Effector memory CD4-positive, alpha-beta T cell (primary cell): ENCODE measurements around the gene CDH9.

Experiments used
- DNase-seq, 3 donors: peaks; one replicate each; pipeline ENCODE4 v3.0.0-alpha.2; 2020
- H3K27ac ChIP-seq: 2 replicates; pipeline ENCODE4 v1.7.0; 2013; ENCODE audit warnings: mild to moderate bottlenecking, low read length, moderate library complexity; ENCODE audit not compliant: insufficient read depth, poor library complexity, severe bottlenecking
- H3K27me3 ChIP-seq: replicated peaks from 2 replicates; pipeline ENCODE4 v1.7.0; 2013; ENCODE audit warnings: mild to moderate bottlenecking, low read length; ENCODE audit not compliant: insufficient read depth, control insufficient read depth, poor library complexity, severe bottlenecking
- H3K36me3 ChIP-seq: 2 replicates; pipeline ENCODE4 v1.7.0; 2013; ENCODE audit warnings: mild to moderate bottlenecking, low read length, moderate library complexity; ENCODE audit not compliant: control insufficient read depth, insufficient read depth
- H3K4me1 ChIP-seq: 2 replicates; pipeline ENCODE4 v1.7.0; 2013; ENCODE audit warnings: low read length, mild to moderate bottlenecking; ENCODE audit not compliant: control insufficient read depth, insufficient read depth, poor library complexity, severe bottlenecking
- H3K4me3 ChIP-seq: 2 replicates; pipeline ENCODE4 v1.7.0; 2013; ENCODE audit warnings: low read length, low read depth, mild to moderate bottlenecking; ENCODE audit not compliant: insufficient read depth, poor library complexity, severe bottlenecking
- H3K9me3 ChIP-seq: 2 replicates; pipeline ENCODE4 v1.7.0; 2013; ENCODE audit warnings: mild to moderate bottlenecking, low read length, moderate library complexity; ENCODE audit not compliant: control insufficient read depth

Gene CDH9

DNA sequence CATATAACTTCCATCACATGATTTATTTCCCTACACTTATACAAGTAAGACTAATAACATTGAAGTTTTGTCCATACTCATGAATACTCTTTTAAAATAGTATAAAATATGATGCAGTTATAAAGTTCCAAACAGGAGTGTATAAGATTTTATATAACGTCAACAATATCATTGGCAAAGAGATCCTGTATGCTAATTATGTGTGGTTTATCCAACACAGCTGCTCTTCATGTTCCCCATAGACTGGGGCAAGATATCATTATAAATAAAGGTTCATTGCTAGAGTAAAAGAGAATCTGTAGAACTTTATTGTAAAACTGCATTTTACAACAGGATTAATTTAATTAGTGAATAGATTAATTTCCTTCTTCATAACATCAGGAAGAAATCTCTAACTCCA, 16.9 kb downstream of the CDH9 start:
- H3K27ac ChIP-seq, result no peak overlapping the region
- no peaks in the 10 kb centered on the region for H3K27me3 ChIP-seq
- no peak for DNase-seq
- H3K9me3 ChIP-seq, result no peaks in the 10 kb centered on the region
- no peak overlapping the region for H3K4me3 ChIP-seq
- H3K36me3 ChIP-seq, result no peaks in the 10 kb centered on the region
- H3K4me1 ChIP-seq, result no peaks in the 10 kb centered on the region

DNA sequence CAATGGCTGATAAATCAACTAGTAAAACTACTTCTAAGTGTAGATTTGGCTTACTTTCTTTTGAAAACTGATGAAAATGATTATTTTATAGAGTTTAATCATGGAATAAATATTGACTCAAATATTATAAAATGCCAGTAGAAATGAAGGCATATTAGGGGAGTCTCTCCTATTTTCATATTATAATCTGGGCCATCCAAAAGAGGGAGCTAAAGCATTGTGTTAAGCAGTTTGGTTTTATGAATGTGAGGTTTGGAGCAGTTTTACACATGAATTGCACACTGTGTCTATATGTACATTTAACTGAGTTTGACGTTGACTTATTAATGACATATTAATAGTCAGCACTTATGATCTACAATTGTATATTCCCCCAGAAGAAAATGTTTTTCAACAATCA, 17.4 kb downstream of the CDH9 start:
- H3K27me3 ChIP-seq, result no peaks in the 10 kb centered on the region
- no peaks in the 10 kb centered on the region for H3K4me1 ChIP-seq
- no peaks in the 10 kb centered on the region for H3K9me3 ChIP-seq
- H3K36me3 ChIP-seq, result no peaks in the 10 kb centered on the region
- no peak for DNase-seq
- H3K27ac ChIP-seq, result no peak overlapping the region
- H3K4me3 ChIP-seq, result no peak overlapping the region

DNA sequence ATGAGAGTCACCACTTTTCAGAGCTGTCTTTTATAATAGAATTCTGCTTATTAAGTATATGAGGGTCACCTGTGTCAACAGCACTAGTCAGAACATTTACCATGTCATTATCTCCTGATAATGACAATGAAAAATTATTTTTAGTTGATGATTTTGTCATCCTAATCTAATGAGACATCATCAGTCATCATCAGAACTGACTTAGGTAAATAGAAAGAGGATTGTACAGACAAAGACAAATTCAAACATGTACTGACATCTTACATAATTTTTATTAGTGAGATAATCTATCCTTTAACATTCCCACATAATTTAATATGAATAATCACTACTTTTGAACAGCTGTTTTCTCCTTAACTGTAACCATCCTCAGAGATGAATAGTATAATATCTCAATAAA, 22.6 kb downstream of the CDH9 start:
- DNase-seq, result no peak

DNA sequence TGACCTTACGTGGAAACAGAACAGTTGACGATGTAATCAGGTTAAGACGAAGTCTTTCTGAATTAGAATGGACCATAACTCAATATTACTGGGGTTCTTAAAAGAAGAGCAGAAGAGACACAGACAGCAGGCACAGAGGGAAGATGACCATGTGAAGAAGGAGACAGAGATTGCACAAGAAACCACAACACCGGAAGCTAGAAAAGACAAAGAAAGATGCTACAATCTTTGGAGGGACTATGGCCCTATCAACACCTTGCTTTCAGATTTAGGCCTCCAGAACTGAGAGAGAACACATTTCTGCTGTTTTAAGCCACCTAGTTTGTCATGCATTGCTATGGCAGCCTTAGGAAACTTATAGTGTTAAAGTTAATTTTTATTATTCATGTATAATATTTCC, 27.1 kb downstream of the CDH9 start:
- Histone ChIP-seq H3K4me3 (no peak overlapping the region), H3K27me3 (no peaks in the 10 kb centered on the region)

More for the DNA sequence above, 22.6 kb downstream of the CDH9 start:
- no peak overlapping the region for H3K27ac ChIP-seq
- H3K9me3 ChIP-seq, result no peaks in the 10 kb centered on the region
- H3K36me3 ChIP-seq, result no peaks in the 10 kb centered on the region
- no peaks in the 10 kb centered on the region for H3K27me3 ChIP-seq
- H3K4me3 ChIP-seq, result no peak overlapping the region
- no peaks in the 10 kb centered on the region for H3K4me1 ChIP-seq

DNA sequence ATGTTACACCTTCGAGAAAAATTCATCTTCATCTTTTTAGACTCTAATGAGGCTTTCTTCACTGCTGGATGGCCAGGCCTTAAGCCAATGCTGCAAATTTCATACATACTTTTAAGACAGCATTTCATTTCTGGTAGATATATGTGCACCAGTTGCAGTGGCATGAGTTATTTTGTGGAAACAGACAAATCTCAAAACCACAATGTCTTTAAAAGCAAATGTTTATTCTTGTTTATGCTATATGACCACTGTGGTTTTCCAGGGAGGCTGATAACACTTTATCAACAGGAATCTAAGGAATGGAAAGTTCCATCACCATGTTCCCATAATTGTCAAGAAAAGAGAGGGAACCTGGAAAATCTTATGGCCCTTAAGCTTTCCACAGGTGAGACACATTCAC, 27.7 kb downstream of the CDH9 start:
- Histone ChIP-seq H3K4me1 (no peaks in the 10 kb centered on the region), H3K4me3 (no peak overlapping the region), H3K27ac (no peak overlapping the region), H3K9me3 (no peaks in the 10 kb centered on the region), H3K36me3 (no peaks in the 10 kb centered on the region), H3K27me3 (no peaks in the 10 kb centered on the region)
- no peak for DNase-seq

More for the DNA sequence above, 27.1 kb downstream of the CDH9 start:
- no peak for DNase-seq
- Histone ChIP-seq H3K4me1 (no peaks in the 10 kb centered on the region), H3K27ac (no peak overlapping the region), H3K9me3 (no peaks in the 10 kb centered on the region), H3K36me3 (no peaks in the 10 kb centered on the region)

DNA sequence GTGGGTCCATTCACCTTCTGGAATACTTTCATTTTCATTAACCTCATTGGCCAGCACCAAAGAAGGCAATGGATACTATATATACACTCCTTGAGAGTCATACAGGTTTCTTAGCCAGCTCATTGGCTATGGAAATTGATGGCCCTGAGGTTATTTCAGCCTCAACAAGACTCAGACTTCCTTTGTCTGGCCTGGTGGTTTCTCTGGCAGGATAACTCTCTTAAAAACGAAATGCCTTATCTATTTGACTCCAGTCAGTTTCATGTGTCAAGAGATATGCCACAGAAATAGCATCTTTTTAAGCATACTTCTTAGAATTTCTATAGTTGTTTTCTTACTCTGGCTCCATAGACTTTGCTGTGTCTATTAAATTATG, 28.9 kb downstream of the CDH9 start:
- Histone ChIP-seq H3K4me3 (no peak overlapping the region), H3K27me3 (no peaks in the 10 kb centered on the region), H3K27ac (no peak overlapping the region), H3K36me3 (no peaks in the 10 kb centered on the region), H3K9me3 (no peaks in the 10 kb centered on the region), H3K4me1 (no peaks in the 10 kb centered on the region)
- no peak for DNase-seq

DNA sequence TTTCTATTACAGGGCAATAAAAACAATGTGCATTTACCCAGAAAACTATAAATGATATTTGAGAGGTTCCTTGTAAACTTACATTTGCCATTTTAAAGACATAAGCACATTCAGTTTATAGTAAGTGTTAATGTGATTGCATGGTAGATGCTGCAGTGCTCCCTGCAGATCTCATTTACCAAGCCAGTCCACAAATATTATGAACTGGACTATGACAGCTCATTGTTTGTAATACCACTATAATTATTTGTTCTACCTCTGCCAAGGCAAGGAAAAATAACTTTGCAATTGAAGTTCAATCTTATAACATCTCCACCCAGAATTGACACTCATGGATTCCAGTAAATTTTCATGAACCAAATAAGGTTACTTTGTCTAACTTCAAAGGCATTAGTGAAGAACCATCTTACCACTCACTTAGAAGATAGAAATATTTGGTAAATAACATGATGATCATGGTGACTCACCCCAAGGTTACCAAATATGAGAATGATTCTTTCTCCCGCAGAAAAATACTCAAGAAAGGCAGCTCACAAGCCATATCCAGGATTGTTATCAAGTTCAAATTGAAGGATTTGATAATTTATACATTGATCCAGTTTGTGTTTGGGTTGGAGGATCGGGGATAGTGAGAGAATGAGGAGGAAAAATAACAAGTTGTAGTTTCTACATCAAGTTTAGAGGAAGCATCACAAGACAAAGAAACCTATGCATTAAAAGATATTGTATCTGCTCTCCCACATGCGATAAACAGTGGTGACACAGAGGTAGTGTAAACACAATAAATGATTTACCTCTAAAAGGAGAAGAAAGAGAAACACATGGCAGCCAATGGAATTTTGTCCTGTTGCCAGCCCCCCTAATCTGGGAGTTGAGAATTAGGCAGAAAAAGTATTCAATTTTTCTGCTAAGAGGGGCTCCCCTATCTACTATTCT, 29.5 kb downstream of the CDH9 start:
- Histone ChIP-seq H3K27me3 (no peaks in the 10 kb centered on the region), H3K27ac (no peak overlapping the region), H3K9me3 (peaks cover 3% of the 10 kb centered on the region), H3K4me1 (no peaks in the 10 kb centered on the region), H3K36me3 (no peaks in the 10 kb centered on the region), H3K4me3 (no peak overlapping the region)
- no peak for DNase-seq

DNA sequence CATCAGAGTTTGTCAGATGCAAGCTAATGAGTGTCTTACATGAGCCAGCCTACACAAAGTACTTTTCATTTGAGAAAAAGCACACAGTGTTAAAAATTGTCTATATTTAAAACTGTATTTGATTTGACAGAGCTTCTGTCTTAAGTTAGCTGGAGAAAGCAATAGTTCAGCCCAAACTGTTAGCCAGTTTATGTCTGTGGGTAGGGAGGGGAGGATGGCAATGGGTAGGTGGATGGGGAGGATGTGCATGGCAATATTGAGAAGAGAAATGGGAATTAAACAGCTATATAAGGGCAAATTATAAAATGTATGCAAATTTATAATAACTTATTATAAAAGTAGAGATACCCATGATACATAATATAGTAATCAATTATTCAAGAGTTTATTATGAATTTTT, 31.3 kb downstream of the CDH9 start:
- no peaks in the 10 kb centered on the region for H3K4me1 ChIP-seq
- DNase-seq, result no peak
- peaks cover 3% of the 10 kb centered on the region for H3K9me3 ChIP-seq
- H3K36me3 ChIP-seq, result no peaks in the 10 kb centered on the region
- H3K27ac ChIP-seq, result no peak overlapping the region
- no peaks in the 10 kb centered on the region for H3K27me3 ChIP-seq
- no peak overlapping the region for H3K4me3 ChIP-seq

DNA sequence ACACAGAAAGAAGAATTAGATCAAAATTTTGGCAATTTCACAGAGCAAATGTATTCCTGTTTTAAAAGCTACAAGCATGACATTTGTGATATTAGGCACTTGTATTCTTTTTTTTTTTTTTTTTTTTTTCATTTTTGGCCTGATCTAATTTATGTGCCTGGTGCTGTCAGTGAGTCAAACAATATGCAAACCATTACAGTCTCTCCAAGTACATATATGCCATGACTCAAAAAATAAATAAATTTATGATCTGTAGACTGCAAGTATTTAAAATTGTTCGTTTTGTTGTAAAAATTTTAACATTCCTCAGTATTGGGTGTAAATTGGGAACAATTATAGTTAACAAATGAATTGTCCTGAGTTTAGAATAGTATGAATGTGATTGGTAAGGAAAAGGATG, 51.4 kb downstream of the CDH9 start:
- no peaks in the 10 kb centered on the region for H3K36me3 ChIP-seq
- no peaks in the 10 kb centered on the region for H3K9me3 ChIP-seq
- DNase-seq, result no peak
- no peaks in the 10 kb centered on the region for H3K27me3 ChIP-seq
- no peak overlapping the region for H3K27ac ChIP-seq
- H3K4me1 ChIP-seq, result no peaks in the 10 kb centered on the region
- H3K4me3 ChIP-seq, result no peak overlapping the region

DNA sequence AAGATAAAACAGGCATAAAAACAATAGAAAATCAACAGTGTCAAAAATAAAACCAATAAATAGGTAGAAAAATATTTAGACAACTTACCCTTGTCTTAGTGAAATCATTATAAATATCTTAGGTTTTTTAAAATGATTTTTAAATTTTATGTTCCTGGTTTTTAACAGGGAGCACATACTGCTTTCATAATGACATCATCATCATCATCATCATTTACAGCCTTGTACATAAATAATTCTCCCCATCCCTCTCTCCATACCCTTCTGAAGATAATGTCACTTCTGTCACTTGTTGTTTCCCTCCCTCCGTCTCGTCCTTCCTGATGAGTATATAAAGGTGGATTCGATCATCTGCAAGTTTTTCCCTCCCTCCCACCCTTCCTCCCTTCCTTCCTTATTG, 56.6 kb downstream of the CDH9 start:
- no peak for DNase-seq
- H3K27ac ChIP-seq, result no peak overlapping the region
- no peaks in the 10 kb centered on the region for H3K9me3 ChIP-seq
- H3K27me3 ChIP-seq, result no peaks in the 10 kb centered on the region
- H3K36me3 ChIP-seq, result no peaks in the 10 kb centered on the region
- no peaks in the 10 kb centered on the region for H3K4me1 ChIP-seq
- H3K4me3 ChIP-seq, result no peak overlapping the region
